BE2C (cell line): ENCODE data around the gene MARK3.

ENCODE experiments used
- DNase-seq: peaks from one replicate; pipeline ENCODE4 v3.0.0-alpha.2; 2020
- H3K27me3 ChIP-seq: fragments of 250-450 bp; sonication (Bioruptor Pico); 2 replicates; pipeline ENCODE4 v1.5.1; 2020; ENCODE audit warnings: mild to moderate bottlenecking
- H3K36me3 ChIP-seq: fragments of 250-450 bp; sonication (Bioruptor Pico); 2 replicates; pipeline ENCODE4 v1.5.1; 2020; ENCODE audit warnings: mild to moderate bottlenecking
- H3K4me1 ChIP-seq: fragments of 250-450 bp; sonication (Bioruptor Pico); 2 replicates; pipeline ENCODE4 v1.5.1; 2020
- H3K4me3 ChIP-seq: 2 replicates; pipeline ENCODE4 v1.5.1; 2011; ENCODE audit warnings: low read depth, low read length
- H3K9me3 ChIP-seq: fragments of 250-450 bp; sonication (Bioruptor Pico); 2 replicates; pipeline ENCODE4 v1.5.1; 2020
- CTCF ChIP-seq: IDR thresholded peaks from 2 replicates; pipeline ENCODE4 v1.5.1; 2012; ENCODE audit warnings: mild to moderate bottlenecking, low read depth, low read length

The MARK3 gene

GRCh38 chr14:103548463-103549351, 163.5 kb downstream of the MARK3 start:
- no peak for TF ChIP-seq CTCF
- Histone ChIP-seq H3K27me3 (no peaks in the 10 kb centered on the region), H3K4me3 (no peak overlapping the region), H3K9me3 (no peaks in the 10 kb centered on the region), H3K4me1 (peaks cover 10% of the 10 kb centered on the region), H3K36me3 (no peaks in the 10 kb centered on the region)
- peak; percentile 5 for DNase-seq

GRCh38 chr14:103549361-103550311, 164.4 kb downstream of the MARK3 start:
- Histone ChIP-seq H3K4me1 (peaks cover under 1% of the 10 kb centered on the region; the same call in 1 of the 2 replicates), H3K36me3 (no peaks in the 10 kb centered on the region), H3K27me3 (no peaks in the 10 kb centered on the region), H3K4me3 (no peak overlapping the region), H3K9me3 (no peaks in the 10 kb centered on the region)
- no peak for TF ChIP-seq CTCF
- DNase-seq = peak; percentile 56

GRCh38 chr14:103550451-103551337, 165.5 kb downstream of the MARK3 start:
- no peaks in the 10 kb centered on the region for H3K4me1 ChIP-seq
- no peak overlapping the region for H3K4me3 ChIP-seq
- no peaks in the 10 kb centered on the region for H3K36me3 ChIP-seq
- no peak for TF ChIP-seq CTCF
- DNase-seq = no peak
- H3K27me3 ChIP-seq = no peaks in the 10 kb centered on the region
- H3K9me3 ChIP-seq = no peaks in the 10 kb centered on the region

GRCh38 chr14:103551338-103551762, 166.1 kb downstream of the MARK3 start:
- no peak for DNase-seq

More at GRCh38 chr14:103551338-103551762, 166.1 kb downstream of the MARK3 start:
- TF ChIP-seq CTCF = no peak
- no peaks in the 10 kb centered on the region for H3K4me1 ChIP-seq
- no peaks in the 10 kb centered on the region for H3K36me3 ChIP-seq
- no peaks in the 10 kb centered on the region for H3K9me3 ChIP-seq
- H3K27me3 ChIP-seq = no peaks in the 10 kb centered on the region
- no peak overlapping the region for H3K4me3 ChIP-seq
